ENCODE data around the gene ATF6. TPM values are rescaled to one million over a fixed set of nuclear protein-coding genes. Genes with fewer than 3 reads are reported as not detected.
A peak's percentile ranks its signal among the peaks of the same experiment; 100 is the strongest.

ATF6 gene
- total and polyA plus RNA-seq, 2 donors (not counting 1 experiment from before 2014, with no cell fraction given), result 25.3 to 27.4 TPM

- peaks cover 2% of the 10 kb centered on the region for H3K79me2 ChIP-seq (ENCODE audit: control insufficient read depth, insufficient read depth, low read length)
- H3K27ac ChIP-seq (ENCODE audit: insufficient read depth, low read length), result no peak overlapping the region
These were observed 12.4 kb downstream of the ATF6 start for GRCh38 chr1:161778522-161778921.

DNA sequence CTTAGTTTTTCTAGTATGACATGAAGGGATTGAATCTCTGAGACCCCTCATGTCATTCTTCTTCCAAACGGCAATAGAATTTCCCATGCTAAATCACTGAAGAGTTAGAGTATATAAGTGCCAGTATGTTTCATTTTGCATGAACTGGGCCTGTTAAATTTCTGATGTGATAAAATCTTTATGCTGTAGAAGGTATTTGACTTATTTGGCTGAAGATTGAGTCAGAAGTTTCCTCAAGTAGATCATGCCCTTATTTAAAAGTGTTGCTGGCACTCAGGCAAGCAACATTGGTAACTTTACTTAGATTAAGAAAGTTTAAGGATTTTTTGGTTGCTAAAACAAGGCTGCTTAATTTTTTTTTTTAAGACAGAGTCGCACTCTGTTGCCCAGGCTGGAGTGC, 13.3 kb downstream of the ATF6 start:
- TF ChIP-seq EZH2 (IDR thresholded peaks at IDR 0.05; ENCODE audit: low read length, missing control alignments), result no peak
- TF ChIP-seq CTCF (conservative IDR thresholded peaks at IDR 0.05 in 1 of 2, IDR thresholded peaks at IDR 0.05 in 1 of 2; ENCODE audit: low read depth in 1 of 2, low read length in 2 of 2), result no peak
- Histone ChIP-seq H3K4me2 (ENCODE audit: extremely low read depth, insufficient read depth, low read length) (no peak overlapping the region), H3K79me2 (ENCODE audit: control insufficient read depth, insufficient read depth, low read length) (peaks cover 2% of the 10 kb centered on the region), H3K36me3 (ENCODE audit: control insufficient read depth, insufficient read depth, low read length) (no peaks in the 10 kb centered on the region), H3K4me3 (replicated peaks in 1 of 4; ENCODE audit: control extremely low read depth in 1 of 4, insufficient read depth in 1 of 4, low read depth in 3 of 4, low read length in 4 of 4) (no peak overlapping the region), H4K20me1 (ENCODE audit: control insufficient read depth, extremely low read depth, insufficient read depth, low read length) (no peaks in the 10 kb centered on the region), H3K9ac (ENCODE audit: insufficient read depth, low read length) (no peak overlapping the region), H3K27me3 (ENCODE audit: control insufficient read depth, insufficient read depth, low read length) (no peaks in the 10 kb centered on the region), H3K9me3 (ENCODE audit: control insufficient read depth, insufficient read depth, low read depth, low read length) (no peaks in the 10 kb centered on the region), H3K4me1 (ENCODE audit: control insufficient read depth, extremely low read depth, insufficient read depth, low read length) (peaks cover 5% of the 10 kb centered on the region), H3K27ac (ENCODE audit: insufficient read depth, low read length) (no peak overlapping the region), H2AFZ (ENCODE audit: low read length) (no peak overlapping the region)
- peak in 1 of 2 donors; percentile 21 for DNase-seq (ENCODE audit: low read depth in 2 of 2)

More at GRCh38 chr1:161778522-161778921, 12.4 kb downstream of the ATF6 start:
- no peak overlapping the region for H3K4me3 ChIP-seq (replicated peaks in 1 of 4; ENCODE audit: control extremely low read depth in 1 of 4, insufficient read depth in 1 of 4, low read depth in 3 of 4, low read length in 4 of 4)
- H3K27me3 ChIP-seq (ENCODE audit: control insufficient read depth, insufficient read depth, low read length), result no peaks in the 10 kb centered on the region
- DNase-seq (ENCODE audit: low read depth in 2 of 2), result no peak
- no peak overlapping the region for H3K9ac ChIP-seq (ENCODE audit: insufficient read depth, low read length)
- no peaks in the 10 kb centered on the region for H3K9me3 ChIP-seq (ENCODE audit: control insufficient read depth, insufficient read depth, low read depth, low read length)
- no peak overlapping the region for H3K4me2 ChIP-seq (ENCODE audit: extremely low read depth, insufficient read depth, low read length)
- H3K36me3 ChIP-seq (ENCODE audit: control insufficient read depth, insufficient read depth, low read length), result no peaks in the 10 kb centered on the region
- H3K4me1 ChIP-seq (ENCODE audit: control insufficient read depth, extremely low read depth, insufficient read depth, low read length), result peaks cover 5% of the 10 kb centered on the region
- no peak overlapping the region for H2AFZ ChIP-seq (ENCODE audit: low read length)
- TF ChIP-seq EZH2 (IDR thresholded peaks at IDR 0.05; ENCODE audit: low read length, missing control alignments) (no peak), CTCF (conservative IDR thresholded peaks at IDR 0.05 in 1 of 2, IDR thresholded peaks at IDR 0.05 in 1 of 2; ENCODE audit: low read depth in 1 of 2, low read length in 2 of 2) (no peak)
- no peaks in the 10 kb centered on the region for H4K20me1 ChIP-seq (ENCODE audit: control insufficient read depth, extremely low read depth, insufficient read depth, low read length)

- H3K27me3 ChIP-seq (ENCODE audit: control insufficient read depth, insufficient read depth, low read length), result no peaks in the 10 kb centered on the region
- H2AFZ ChIP-seq (ENCODE audit: low read length), result no peak overlapping the region
- peak overlapping the region; percentile 42 for H3K4me2 ChIP-seq (ENCODE audit: extremely low read depth, insufficient read depth, low read length)
- peak overlapping the region; percentile 40 for H3K27ac ChIP-seq (ENCODE audit: insufficient read depth, low read length)
- no peaks in the 10 kb centered on the region for H4K20me1 ChIP-seq (ENCODE audit: control insufficient read depth, extremely low read depth, insufficient read depth, low read length)
- peaks cover 5% of the 10 kb centered on the region for H3K4me1 ChIP-seq (ENCODE audit: control insufficient read depth, extremely low read depth, insufficient read depth, low read length)
- TF ChIP-seq CTCF (conservative IDR thresholded peaks at IDR 0.05 in 1 of 2, IDR thresholded peaks at IDR 0.05 in 1 of 2; ENCODE audit: low read depth in 1 of 2, low read length in 2 of 2), result no peak
- TF ChIP-seq EZH2 (IDR thresholded peaks at IDR 0.05; ENCODE audit: low read length, missing control alignments), result no peak
- H3K9me3 ChIP-seq (ENCODE audit: control insufficient read depth, insufficient read depth, low read depth, low read length), result no peaks in the 10 kb centered on the region
- no peak overlapping the region for H3K9ac ChIP-seq (ENCODE audit: insufficient read depth, low read length)
- H3K36me3 ChIP-seq (ENCODE audit: control insufficient read depth, insufficient read depth, low read length), result no peaks in the 10 kb centered on the region
- H3K4me3 ChIP-seq (replicated peaks in 1 of 4; ENCODE audit: control extremely low read depth in 1 of 4, insufficient read depth in 1 of 4, low read depth in 3 of 4, low read length in 4 of 4), result no peak overlapping the region
- DNase-seq (ENCODE audit: low read depth in 2 of 2), result peak; percentile 28 to 44
- H3K79me2 ChIP-seq (ENCODE audit: control insufficient read depth, insufficient read depth, low read length), result no peaks in the 10 kb centered on the region
These were observed 15.9 kb downstream of the ATF6 start for GRCh38 chr1:161781995-161782394.

Measured in fibroblast of lung (primary cell).